ENCODE measurements around the gene DNAJC5.
"Not testable (repeated sequence)": the region's sequence is repeated elsewhere in the genome, so short reads cannot be mapped to it uniquely, and the experiment has no call there.

DNAJC5 gene

GRCh38 chr20:63894358-63895201 is at the start of gene DNAJC5:
DNAJC5 (plus strand) TSS chr20:63895126; CDS start chr20:63928346, 33,220 bp downstream.
- H3K27me3 ChIP-seq (ENCODE audit: insufficient read depth, insufficient read length), result no peaks in the 10 kb centered on the region
- peaks cover 9% of the 10 kb centered on the region for H3K4me1 ChIP-seq (ENCODE audit: insufficient read depth, insufficient read length)
- H3K4me3 ChIP-seq (ENCODE audit: insufficient read length, low read depth), result peak within 1 kb of the TSS; percentile 44
- H3K36me3 ChIP-seq (ENCODE audit: insufficient read depth, insufficient read length, low read length), result peaks cover 48% of the 10 kb centered on the region
- no peaks in the 10 kb centered on the region for H3K9me3 ChIP-seq (ENCODE audit: insufficient read depth, low read length)
- H3K9ac ChIP-seq (ENCODE audit: insufficient read length, low read depth), result peak within 1 kb of the TSS; percentile 61
- TF ChIP-seq SUZ12 (IDR thresholded peaks at IDR 0.05; ENCODE audit: extremely low read depth, insufficient read depth, insufficient read length) (no peak), ZNF274 (IDR thresholded peaks at IDR 0.05; ENCODE audit: low read depth, low read length) (no peak), YY1 (IDR thresholded peaks at IDR 0.05; ENCODE audit: insufficient read depth, insufficient read length) (no peak)
- DNase-seq (ENCODE audit: low read depth, low spot score), result peak; percentile 83

GRCh38 chr20:63846128-63846771 is 48.7 kb upstream of the DNAJC5 start:
- no peaks in the 10 kb centered on the region for H3K27me3 ChIP-seq (ENCODE audit: insufficient read depth, insufficient read length)
- H3K4me3 ChIP-seq (ENCODE audit: insufficient read length, low read depth), result peak overlapping the region; percentile 49
- H3K9me3 ChIP-seq (ENCODE audit: insufficient read depth, low read length), result no peaks in the 10 kb centered on the region
- no peaks in the 10 kb centered on the region for H3K36me3 ChIP-seq (ENCODE audit: insufficient read depth, insufficient read length, low read length)
- peaks cover 31% of the 10 kb centered on the region for H3K4me1 ChIP-seq (ENCODE audit: insufficient read depth, insufficient read length)
- no peak for DNase-seq (ENCODE audit: low read depth, low spot score)
- peak overlapping the region; percentile 88 for H3K9ac ChIP-seq (ENCODE audit: insufficient read length, low read depth)
- TF ChIP-seq SUZ12 (IDR thresholded peaks at IDR 0.05; ENCODE audit: extremely low read depth, insufficient read depth, insufficient read length) (no peak), ZNF274 (IDR thresholded peaks at IDR 0.05; ENCODE audit: low read depth, low read length) (no peak), YY1 (IDR thresholded peaks at IDR 0.05; ENCODE audit: insufficient read depth, insufficient read length) (no peak)

- H3K9me3 ChIP-seq (ENCODE audit: insufficient read depth, low read length), result no peaks in the 10 kb centered on the region
- TF ChIP-seq YY1 (IDR thresholded peaks at IDR 0.05; ENCODE audit: insufficient read depth, insufficient read length), result no peak
- TF ChIP-seq ZNF274 (IDR thresholded peaks at IDR 0.05; ENCODE audit: low read depth, low read length), result no peak
- no peak for TF ChIP-seq SUZ12 (IDR thresholded peaks at IDR 0.05; ENCODE audit: extremely low read depth, insufficient read depth, insufficient read length)
- DNase-seq (ENCODE audit: low read depth, low spot score), result no peak
- H3K9ac ChIP-seq (ENCODE audit: insufficient read length, low read depth), result peak overlapping the region; percentile 68
- H3K4me1 ChIP-seq (ENCODE audit: insufficient read depth, insufficient read length), result peaks cover 31% of the 10 kb centered on the region
- H3K36me3 ChIP-seq (ENCODE audit: insufficient read depth, insufficient read length, low read length), result no peaks in the 10 kb centered on the region
- H3K4me3 ChIP-seq (ENCODE audit: insufficient read length, low read depth), result peak overlapping the region; percentile 33
- H3K27me3 ChIP-seq (ENCODE audit: insufficient read depth, insufficient read length), result no peaks in the 10 kb centered on the region
These were observed 48.1 kb upstream of the DNAJC5 start for GRCh38 chr20:63846888-63847236.

- Histone ChIP-seq H3K9me3 (ENCODE audit: insufficient read depth, low read length) (no peaks in the 10 kb centered on the region), H3K9ac (ENCODE audit: insufficient read length, low read depth) (peak overlapping the region; percentile 68), H3K27me3 (ENCODE audit: insufficient read depth, insufficient read length) (no peaks in the 10 kb centered on the region), H3K4me1 (ENCODE audit: insufficient read depth, insufficient read length) (peaks cover 33% of the 10 kb centered on the region), H3K36me3 (ENCODE audit: insufficient read depth, insufficient read length, low read length) (no peaks in the 10 kb centered on the region), H3K4me3 (ENCODE audit: insufficient read length, low read depth) (peak overlapping the region; percentile 33)
- TF ChIP-seq YY1 (IDR thresholded peaks at IDR 0.05; ENCODE audit: insufficient read depth, insufficient read length), result no peak
- no peak for DNase-seq (ENCODE audit: low read depth, low spot score)
These were observed 47.5 kb upstream of the DNAJC5 start for GRCh38 chr20:63847237-63848002.

GRCh38 chr20:63848003-63848911 is 46.7 kb upstream of the DNAJC5 start:
- peaks cover 34% of the 10 kb centered on the region for H3K4me1 ChIP-seq (ENCODE audit: insufficient read depth, insufficient read length)
- H3K36me3 ChIP-seq (ENCODE audit: insufficient read depth, insufficient read length, low read length), result no peaks in the 10 kb centered on the region
- H3K9ac ChIP-seq (ENCODE audit: insufficient read length, low read depth), result peak overlapping the region; percentile 68
- H3K27me3 ChIP-seq (ENCODE audit: insufficient read depth, insufficient read length), result no peaks in the 10 kb centered on the region
- H3K4me3 ChIP-seq (ENCODE audit: insufficient read length, low read depth), result peak overlapping the region; percentile 2
- no peaks in the 10 kb centered on the region for H3K9me3 ChIP-seq (ENCODE audit: insufficient read depth, low read length)
- no peak for DNase-seq (ENCODE audit: low read depth, low spot score)
- TF ChIP-seq YY1 (IDR thresholded peaks at IDR 0.05; ENCODE audit: insufficient read depth, insufficient read length) (no peak), SUZ12 (IDR thresholded peaks at IDR 0.05; ENCODE audit: extremely low read depth, insufficient read depth, insufficient read length) (no peak), ZNF274 (IDR thresholded peaks at IDR 0.05; ENCODE audit: low read depth, low read length) (no peak)

GRCh38 chr20:63850689-63851547 is 44.0 kb upstream of the DNAJC5 start:
- Histone ChIP-seq H3K4me3 (ENCODE audit: insufficient read length, low read depth) (no peak overlapping the region), H3K4me1 (ENCODE audit: insufficient read depth, insufficient read length) (peaks cover 37% of the 10 kb centered on the region), H3K27me3 (ENCODE audit: insufficient read depth, insufficient read length) (no peaks in the 10 kb centered on the region), H3K9ac (ENCODE audit: insufficient read length, low read depth) (peak overlapping the region; percentile 18), H3K36me3 (ENCODE audit: insufficient read depth, insufficient read length, low read length) (no peaks in the 10 kb centered on the region), H3K9me3 (ENCODE audit: insufficient read depth, low read length) (no peaks in the 10 kb centered on the region)
- DNase-seq (ENCODE audit: low read depth, low spot score), result no peak
- no peak for TF ChIP-seq ZNF274 (IDR thresholded peaks at IDR 0.05; ENCODE audit: low read depth, low read length)
- no peak for TF ChIP-seq YY1 (IDR thresholded peaks at IDR 0.05; ENCODE audit: insufficient read depth, insufficient read length)
- no peak for TF ChIP-seq SUZ12 (IDR thresholded peaks at IDR 0.05; ENCODE audit: extremely low read depth, insufficient read depth, insufficient read length)

- not testable (repeated sequence) for H3K4me3 ChIP-seq (ENCODE audit: insufficient read length, low read depth); H3K9me3 ChIP-seq (ENCODE audit: insufficient read depth, low read length); H3K36me3 ChIP-seq (ENCODE audit: insufficient read depth, insufficient read length, low read length); H3K27me3 ChIP-seq (ENCODE audit: insufficient read depth, insufficient read length); DNase-seq (ENCODE audit: low read depth, low spot score); H3K9ac ChIP-seq (ENCODE audit: insufficient read length, low read depth)
- H3K4me1 ChIP-seq (ENCODE audit: insufficient read depth, insufficient read length), result peaks cover 42% of the 10 kb centered on the region
These were observed 43.4 kb upstream of the DNAJC5 start for GRCh38 chr20:63851548-63851943.

- Histone ChIP-seq H3K9ac (ENCODE audit: insufficient read length, low read depth) (peak overlapping the region; percentile 82), H3K4me1 (ENCODE audit: insufficient read depth, insufficient read length) (peaks cover 42% of the 10 kb centered on the region), H3K4me3 (ENCODE audit: insufficient read length, low read depth) (peak overlapping the region; percentile 39)
- H3K36me3 ChIP-seq (ENCODE audit: insufficient read depth, insufficient read length, low read length); H3K27me3 ChIP-seq (ENCODE audit: insufficient read depth, insufficient read length); H3K9me3 ChIP-seq (ENCODE audit: insufficient read depth, low read length); DNase-seq (ENCODE audit: low read depth, low spot score): not testable (repeated sequence)
These were observed 41.2 kb upstream of the DNAJC5 start for GRCh38 chr20:63853733-63854068.
